A549 (cell line): ENCODE measurements around the gene CTIF.

Experiments used
- CTCF ChIP-seq: fragments of >200 bp; sonication (Bioruptor Twin); formaldehyde crosslinking; IDR thresholded peaks from 3 replicates; pipeline ENCODE4 v1.5.1; 2016
- EHMT2 ChIP-seq: fragments of 200-600 bp; sonication (generic); IDR thresholded peaks from 2 replicates; pipeline ENCODE4 v1.6.1; 2016; ENCODE audit warnings: antibody characterized with exemption, low read depth, mild to moderate bottlenecking, moderate library complexity
- ELK1 ChIP-seq: fragments of 150-350 bp; IDR thresholded peaks from 2 replicates; pipeline ENCODE4 v1.6.1; 2014; ENCODE audit warnings: low read depth, mild to moderate bottlenecking, low read length
- FOSL2 ChIP-seq, 2 experiments: fragments of 450-650 bp in 1 of 2; fragments of >200 bp in 1 of 2; sonication (Bioruptor Twin) in 1 of 2; formaldehyde crosslinking; IDR thresholded peaks; 2 replicates each; pipeline versions ENCODE4 v1.5.0 to v1.6.1; 2016 to 2020; ENCODE audit warnings: mild to moderate bottlenecking in 1 of 2, moderate library complexity in 1 of 2
- HOXA7 ChIP-seq: fragments of 250-450 bp; sonication (Bioruptor Pico); IDR thresholded peaks from 2 replicates; pipeline ENCODE4 v1.5.0; 2020; ENCODE audit warnings: mild to moderate bottlenecking, moderate library complexity
- HOXB5 ChIP-seq: fragments of 250-450 bp; sonication (Bioruptor Pico); IDR thresholded peaks from 2 replicates; pipeline ENCODE4 v1.5.0; 2020; ENCODE audit warnings: mild to moderate bottlenecking, moderate library complexity
- MAFK ChIP-seq: fragments of 450-650 bp; IDR thresholded peaks from 2 replicates; pipeline ENCODE4 v1.6.1; 2014; ENCODE audit not compliant: partially characterized antibody
- MAX ChIP-seq: IDR thresholded peaks from 2 replicates; pipeline ENCODE4 v1.6.1; 2012
- NPAS2 ChIP-seq: fragments of 250-450 bp; sonication (Bioruptor Pico); IDR thresholded peaks from 2 replicates; pipeline ENCODE4 v1.8.0; 2022; ENCODE audit warnings: mild to moderate bottlenecking, moderate library complexity, borderline replicate concordance
- POLR2A ChIP-seq: IDR thresholded peaks from 2 replicates; pipeline ENCODE4 v1.6.1; 2012; ENCODE audit warnings: mild to moderate bottlenecking, low read length
- RAD21 ChIP-seq, 2 experiments: fragments of >200 bp in 1 of 2; sonication (Bioruptor Twin) in 1 of 2; formaldehyde crosslinking in 1 of 2; IDR thresholded peaks in 1 of 2; conservative IDR thresholded peaks in 1 of 2; 2 replicates in 1 of 2; 3 replicates in 1 of 2; pipeline ENCODE4 v1.6.1; 2012 to 2018; ENCODE audit warnings: inconsistent platforms in 1 of 2
- USF2 ChIP-seq: fragments of 450-650 bp; IDR thresholded peaks from 2 replicates; pipeline ENCODE4 v1.6.1; 2014; ENCODE audit warnings: antibody characterized with exemption

GRCh38 chr18:48661421-48661820, 122.6 kb downstream of the CTIF start:
- TF ChIP-seq CTCF (no peak), POLR2A (no peak), MAFK (no peak), HOXB5 (CRISPR knock-in tag) (no peak), ELK1 (no peak), EHMT2 (no peak), HOXA7 (no peak), FOSL2 (IDR thresholded peaks at IDR 0.05) (no peak), FOSL2 (CRISPR knock-in tag; IDR thresholded peaks at IDR 0.05) (no peak), USF2 (no peak), NPAS2 (no peak), RAD21 (conservative IDR thresholded peaks at IDR 0.05 in 1 of 2, IDR thresholded peaks at IDR 0.05 in 1 of 2) (no peak), MAX (no peak)
